Activated T-helper 2 cell treated with anti-CD3 and anti-CD28 coated beads, Interferon-gamma antibody, Interleukin-2, Interleukin-4, amounts not matched to agents 10 μg/mL and 5 μg/mL and 100 μg/mL, durations not matched to agents 14 hours and 24 hours and 36 hours (primary cell): ENCODE results near the gene TESK2. TPM values are rescaled to one million over a fixed set of nuclear protein-coding genes. Genes with fewer than 3 reads are reported as not detected.
"Not testable (repeated sequence)": the region's sequence is repeated elsewhere in the genome, so short reads cannot be mapped to it uniquely, and the experiment has no call there.

Experiments
- DNase-seq: peaks from one replicate; pipeline ENCODE4 v3.0.0; 2021; ENCODE audit warnings: low spot score
- H3K27ac Mint-ChIP-seq: one replicate; pipeline ENCODE4 v1.8.0; 2021; ENCODE audit warnings: mixed read lengths
- H3K27me3 Mint-ChIP-seq: one replicate; pipeline ENCODE4 v1.8.0; 2021; ENCODE audit warnings: low read depth, mixed read lengths
- H3K36me3 Mint-ChIP-seq: one replicate; pipeline ENCODE4 v1.8.0; 2021; ENCODE audit warnings: low read depth, mixed read lengths
- H3K4me1 Mint-ChIP-seq: one replicate; pipeline ENCODE4 v1.8.0; 2021; ENCODE audit warnings: low read depth, mixed read lengths
- H3K4me3 Mint-ChIP-seq: one replicate; pipeline ENCODE4 v1.8.0; 2021; ENCODE audit warnings: low read depth, mild to moderate bottlenecking, moderate library complexity, mixed read lengths
- H3K9me3 Mint-ChIP-seq: one replicate; pipeline ENCODE4 v1.8.0; 2021; ENCODE audit warnings: mixed read lengths
- intact Hi-C: fragments of 100-400 bp; cut with micrococcal nuclease; formaldehyde crosslinking; loops from one replicate; pipeline ENCODE4 v1.15.1; 2023
- total RNA-seq: library from RNA; stranded (reverse); gene quantifications from 2 replicates; pipeline ENCODE4 v1.2.3, GENCODE V29; 2022

Gene TESK2
- total RNA-seq, 1 donor from 2014 or later, result 2.3 TPM

GRCh38 chr1:45394342-45394741, 96.6 kb downstream of the TESK2 start:
- Mint-ChIP-seq H3K27ac (no peak overlapping the region), H3K4me3 (no peak overlapping the region), H3K36me3 (no peaks in the 10 kb centered on the region), H3K27me3 (no peaks in the 10 kb centered on the region), H3K9me3 (no peaks in the 10 kb centered on the region), H3K4me1 (peaks cover 7% of the 10 kb centered on the region)
- intact Hi-C loops, result no loop called here
- no peak for DNase-seq

DNA sequence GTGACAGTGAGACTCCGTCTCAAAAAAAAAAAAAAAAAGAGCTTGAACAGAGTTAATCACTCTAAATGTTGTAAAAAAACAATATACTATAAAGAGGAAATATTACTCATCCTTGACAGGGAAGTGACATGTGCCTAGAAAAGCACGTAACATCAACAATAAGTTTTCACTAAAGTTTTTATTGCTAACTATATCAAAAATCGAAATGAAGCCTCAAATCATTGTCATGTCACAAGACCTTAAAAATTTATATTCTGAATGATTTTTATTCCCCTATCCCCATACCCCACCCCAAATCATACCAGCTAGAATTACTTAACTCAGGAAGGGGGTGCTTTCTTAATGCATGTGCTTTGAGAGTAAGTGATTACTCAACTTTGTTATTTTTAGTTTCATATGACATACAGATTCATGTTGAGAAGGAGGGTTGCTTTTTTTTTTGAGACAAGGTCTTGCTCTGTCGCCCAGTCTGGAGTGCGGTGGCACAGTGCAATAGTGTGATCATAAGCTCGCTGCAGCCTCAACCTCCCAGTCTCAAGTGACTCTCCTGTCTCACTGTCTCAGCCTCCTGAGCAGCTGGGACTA, 97.2 kb downstream of the TESK2 start:
- DNase-seq, result no peak
- Mint-ChIP-seq H3K4me1 (peaks cover 7% of the 10 kb centered on the region), H3K9me3 (no peaks in the 10 kb centered on the region), H3K36me3 (no peaks in the 10 kb centered on the region), H3K27ac (no peak overlapping the region), H3K4me3 (no peak overlapping the region), H3K27me3 (no peaks in the 10 kb centered on the region)
- intact Hi-C loops, result no loop called here

DNA sequence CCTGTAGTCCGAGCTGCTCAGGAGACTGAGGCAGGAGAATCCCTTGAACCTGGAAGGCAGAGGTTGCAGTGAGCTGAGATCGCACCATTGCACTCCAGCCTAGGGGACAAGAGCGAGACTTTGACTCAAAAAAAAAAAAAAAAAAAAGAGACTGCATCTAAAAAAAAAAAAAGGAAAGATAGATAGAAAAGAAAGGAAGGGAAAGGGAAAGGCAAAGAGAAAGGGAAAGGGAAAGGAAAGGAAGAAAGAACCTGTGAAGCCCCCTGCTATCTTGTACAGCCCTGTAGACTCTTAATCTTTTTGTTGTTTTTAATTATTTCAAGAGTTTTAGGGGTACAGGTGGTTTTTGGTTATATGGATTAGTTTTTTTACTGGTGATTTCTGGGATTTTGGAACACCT, 104.7 kb downstream of the TESK2 start:
- Mint-ChIP-seq H3K36me3 (no peaks in the 10 kb centered on the region), H3K27ac (no peak overlapping the region), H3K4me1 (no peaks in the 10 kb centered on the region), H3K27me3 (peaks cover 2% of the 10 kb centered on the region), H3K9me3 (no peaks in the 10 kb centered on the region), H3K4me3 (no peak overlapping the region)
- DNase-seq, result no peak
- intact Hi-C loops, result no loop called here

DNA sequence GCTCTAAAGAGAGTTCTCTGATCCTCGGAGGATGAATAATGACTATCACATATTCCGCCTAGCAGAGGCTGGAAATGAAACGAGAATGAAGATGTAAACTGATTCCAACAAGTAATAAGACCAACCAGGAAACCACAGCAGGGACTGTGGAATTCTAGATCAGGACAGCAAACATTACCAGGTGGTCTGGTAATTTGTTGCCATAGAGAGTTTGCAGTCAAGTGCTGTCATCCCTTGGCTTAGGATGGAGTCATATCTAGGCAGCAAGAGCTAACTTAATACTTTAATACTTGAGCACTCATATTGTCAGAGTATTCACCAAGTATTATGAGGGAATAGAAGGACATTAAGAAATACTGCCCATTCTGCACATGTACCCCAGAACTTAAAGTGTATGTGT, 105.7 kb downstream of the TESK2 start:
- Mint-ChIP-seq H3K27me3 (peaks cover 3% of the 10 kb centered on the region), H3K27ac (no peak overlapping the region), H3K4me3 (no peak overlapping the region), H3K9me3 (no peaks in the 10 kb centered on the region), H3K4me1 (no peaks in the 10 kb centered on the region), H3K36me3 (no peaks in the 10 kb centered on the region)
- intact Hi-C loops, result no loop called here
- no peak for DNase-seq

- H3K27me3 Mint-ChIP-seq, H3K4me3 Mint-ChIP-seq, DNase-seq, H3K9me3 Mint-ChIP-seq, H3K4me1 Mint-ChIP-seq, intact Hi-C loops, H3K27ac Mint-ChIP-seq, H3K36me3 Mint-ChIP-seq: not testable (repeated sequence)
Observed at GRCh38 chr1:45384213-45384612, 106.8 kb downstream of the TESK2 start.

GRCh38 chr1:45383191-45383590, 107.8 kb downstream of the TESK2 start:
- Mint-ChIP-seq H3K4me3 (no peak overlapping the region), H3K27ac (no peak overlapping the region), H3K9me3 (no peaks in the 10 kb centered on the region), H3K36me3 (no peaks in the 10 kb centered on the region), H3K27me3 (peaks cover 3% of the 10 kb centered on the region), H3K4me1 (no peaks in the 10 kb centered on the region)
- intact Hi-C loops, result no loop called here
- DNase-seq, result no peak

- intact Hi-C loops, result no loop called here
- Mint-ChIP-seq H3K9me3 (no peaks in the 10 kb centered on the region), H3K4me1 (no peaks in the 10 kb centered on the region), H3K27ac (no peak overlapping the region), H3K36me3 (no peaks in the 10 kb centered on the region), H3K4me3 (no peak overlapping the region), H3K27me3 (peaks cover 3% of the 10 kb centered on the region)
- no peak for DNase-seq
Observed at GRCh38 chr1:45381243-45381642, 109.7 kb downstream of the TESK2 start.

GRCh38 chr1:45380730-45381129, 110.2 kb downstream of the TESK2 start:
- DNase-seq, result no peak
- H3K4me1 Mint-ChIP-seq, result no peaks in the 10 kb centered on the region
- peaks cover 3% of the 10 kb centered on the region for H3K27me3 Mint-ChIP-seq
- no peaks in the 10 kb centered on the region for H3K9me3 Mint-ChIP-seq
- intact Hi-C loops, result no loop called here
- no peaks in the 10 kb centered on the region for H3K36me3 Mint-ChIP-seq
- H3K4me3 Mint-ChIP-seq, result no peak overlapping the region
- H3K27ac Mint-ChIP-seq, result no peak overlapping the region

GRCh38 chr1:45380125-45380524, 110.8 kb downstream of the TESK2 start:
- no peaks in the 10 kb centered on the region for H3K9me3 Mint-ChIP-seq
- H3K27me3 Mint-ChIP-seq, result peaks cover 3% of the 10 kb centered on the region
- DNase-seq, result no peak
- intact Hi-C loops, result no loop called here
- no peaks in the 10 kb centered on the region for H3K4me1 Mint-ChIP-seq
- no peak overlapping the region for H3K27ac Mint-ChIP-seq
- no peaks in the 10 kb centered on the region for H3K36me3 Mint-ChIP-seq
- H3K4me3 Mint-ChIP-seq, result no peak overlapping the region

DNA sequence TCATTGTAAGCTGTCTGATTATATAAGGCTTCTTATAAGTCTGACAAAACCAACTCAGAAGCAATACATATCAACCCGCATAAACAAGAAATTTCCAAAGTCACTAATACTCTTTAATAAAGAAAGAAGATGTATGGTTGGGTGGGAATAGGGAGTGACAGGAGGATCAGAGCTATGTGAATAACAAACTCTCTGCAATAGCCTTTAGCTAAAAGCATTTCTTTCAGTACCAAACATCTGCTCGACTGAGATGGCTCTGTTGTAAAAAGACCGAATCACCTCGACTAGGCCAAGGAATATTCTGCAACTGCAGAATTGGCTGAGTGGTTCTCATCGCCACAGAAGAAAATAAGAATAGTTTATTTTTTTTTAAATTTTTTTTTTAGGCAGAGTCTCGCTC, 111.4 kb downstream of the TESK2 start:
- peaks cover 3% of the 10 kb centered on the region for H3K27me3 Mint-ChIP-seq
- no peaks in the 10 kb centered on the region for H3K9me3 Mint-ChIP-seq
- intact Hi-C loops, result no loop called here
- H3K36me3 Mint-ChIP-seq, result no peaks in the 10 kb centered on the region
- H3K27ac Mint-ChIP-seq, result no peak overlapping the region
- no peak for DNase-seq
- peaks cover 3% of the 10 kb centered on the region for H3K4me1 Mint-ChIP-seq
- H3K4me3 Mint-ChIP-seq, result no peak overlapping the region

DNA sequence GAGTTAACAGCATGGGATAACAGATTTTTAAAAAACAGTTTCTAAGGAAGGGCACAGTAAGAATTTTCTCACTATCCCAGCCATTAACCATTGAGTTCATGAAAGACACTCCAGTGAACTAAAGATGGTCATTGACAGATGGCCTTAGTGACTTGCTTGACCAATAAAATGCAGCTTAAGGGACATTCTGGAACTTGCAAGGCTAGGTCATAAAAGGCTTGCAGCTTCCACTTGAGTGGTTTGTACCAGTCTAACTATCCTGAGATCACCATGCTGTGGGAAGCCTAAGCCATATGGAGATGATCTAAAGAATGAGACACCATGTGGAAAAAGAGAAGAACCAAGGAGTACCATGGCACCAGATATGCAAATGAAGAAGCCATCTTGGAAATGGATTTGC, 112.8 kb downstream of the TESK2 start:
- peaks cover 3% of the 10 kb centered on the region for H3K27me3 Mint-ChIP-seq
- peaks cover 7% of the 10 kb centered on the region for H3K4me1 Mint-ChIP-seq
- DNase-seq, result no peak
- no peak overlapping the region for H3K27ac Mint-ChIP-seq
- no peak overlapping the region for H3K4me3 Mint-ChIP-seq
- intact Hi-C loops, result no loop called here
- H3K36me3 Mint-ChIP-seq, result no peaks in the 10 kb centered on the region
- H3K9me3 Mint-ChIP-seq, result no peaks in the 10 kb centered on the region

GRCh38 chr1:45375104-45376090, 115.6 kb downstream of the TESK2 start:
- Mint-ChIP-seq H3K27ac (no peak overlapping the region), H3K36me3 (no peaks in the 10 kb centered on the region), H3K4me3 (no peak overlapping the region), H3K9me3 (no peaks in the 10 kb centered on the region), H3K4me1 (peaks cover 7% of the 10 kb centered on the region), H3K27me3 (no peaks in the 10 kb centered on the region)
- no peak for DNase-seq
- intact Hi-C loops, result no loop called here

DNA sequence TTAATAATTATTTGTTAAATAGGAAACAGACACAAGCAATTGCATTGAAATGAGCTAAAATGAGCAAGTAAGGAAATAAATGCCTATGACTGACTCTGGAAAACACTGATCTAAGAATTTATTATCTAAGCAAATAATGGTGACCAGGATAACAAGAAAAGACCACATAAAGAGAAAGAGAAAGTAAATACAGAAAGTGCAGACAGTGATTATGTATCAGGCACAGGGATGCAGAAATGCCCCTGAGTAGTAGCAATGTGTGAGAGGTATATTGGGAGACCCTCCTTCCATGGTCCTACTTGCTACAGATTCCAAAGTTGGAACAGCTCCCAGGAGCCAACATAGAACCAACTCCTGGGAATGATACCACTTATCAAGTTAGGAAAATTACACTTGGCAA, 117.4 kb downstream of the TESK2 start:
- H3K9me3 Mint-ChIP-seq, result no peaks in the 10 kb centered on the region
- no peaks in the 10 kb centered on the region for H3K36me3 Mint-ChIP-seq
- H3K27ac Mint-ChIP-seq, result no peak overlapping the region
- H3K4me3 Mint-ChIP-seq, result no peak overlapping the region
- intact Hi-C loops, result no loop called here
- DNase-seq, result no peak
- no peaks in the 10 kb centered on the region for H3K27me3 Mint-ChIP-seq
- H3K4me1 Mint-ChIP-seq, result peaks cover 7% of the 10 kb centered on the region
